IMR-90 (cell line): Measurements from ENCODE around the gene NAPG. TPM values are rescaled to one million over a fixed set of nuclear protein-coding genes. Genes with fewer than 3 reads are reported as not detected.

Experiments used
- ATAC-seq: fragments of 200-7000 bp; cut with Tn5 transposase; 2 replicates; pipeline ENCODE4 v1.9.1; 2020; ENCODE audit warnings: low read depth, mild to moderate bottlenecking, moderate library complexity
- BruUV-seq: library from RNA; stranded (reverse); fragments of 400-500 nt; replicated peaks from 2 replicates; lab custom pipeline; 2021; lab: Mats Ljungman, UMichigan
- CTCF ChIA-PET: fragments of 300-600 bp; formaldehyde crosslinking; extraction: SDS; loops from one replicate; lab custom pipeline; 2021; ENCODE audit warnings: antibody characterized with exemption; lab: Yijun Ruan, JAX
- POLR2A ChIA-PET: fragments of 300-600 bp; sonication (Branson Sonifier 250); formaldehyde crosslinking; loops from one replicate; lab custom pipeline; 2022; ENCODE audit warnings: antibody characterized with exemption; ENCODE audit not compliant: unreplicated experiment; lab: Charles Lee
- DNase-seq: peaks from one replicate; pipeline ENCODE4 v3.0.0; 2013
- H2AFZ ChIP-seq: replicated peaks from 2 replicates; pipeline ENCODE3; 2013; ENCODE audit warnings: low read length, mild to moderate bottlenecking; ENCODE audit not compliant: poor library complexity
- H2AK5ac ChIP-seq: 2 replicates; pipeline ENCODE4 v1.6.1; 2013; ENCODE audit warnings: low read depth, low read length, inconsistent platforms
- H2AK9ac ChIP-seq: replicated peaks from 2 replicates; pipeline ENCODE3; 2013; ENCODE audit warnings: mild to moderate bottlenecking, low read depth, low read length, moderate library complexity; ENCODE audit not compliant: poor library complexity
- H2BK120ac ChIP-seq: 2 replicates; pipeline ENCODE4 v1.6.1; 2013; ENCODE audit warnings: low read depth, low read length, inconsistent platforms
- H2BK15ac ChIP-seq: 3 replicates; pipeline ENCODE4 v1.6.1; 2013; ENCODE audit warnings: low read depth, low read length, inconsistent platforms
- H2BK20ac ChIP-seq: 2 replicates; pipeline ENCODE4 v1.6.1; 2013; ENCODE audit warnings: low read depth, mild to moderate bottlenecking, inconsistent platforms, low read length, moderate library complexity
- H2BK5ac ChIP-seq: 2 replicates; pipeline ENCODE4 v1.6.1; 2013; ENCODE audit warnings: mild to moderate bottlenecking, low read depth, low read length, inconsistent platforms; ENCODE audit not compliant: poor library complexity, severe bottlenecking
- H3K14ac ChIP-seq: replicated peaks from 2 replicates; pipeline ENCODE4 v1.6.1; 2013; ENCODE audit warnings: low read depth, low read length, inconsistent platforms
- H3K18ac ChIP-seq: 2 replicates; pipeline ENCODE4 v1.6.1; 2013; ENCODE audit warnings: low read depth, low read length, control low read depth
- H3K23ac ChIP-seq: 2 replicates; pipeline ENCODE4 v1.6.1; 2013; ENCODE audit warnings: low read depth, low read length, inconsistent platforms
- H3K27ac ChIP-seq: 2 replicates; pipeline ENCODE4 v1.5.1; 2013; ENCODE audit warnings: mild to moderate bottlenecking, control low read depth, low read length; ENCODE audit not compliant: insufficient read depth
- H3K27me3 ChIP-seq: 2 replicates; pipeline ENCODE4 v1.6.1; 2013; ENCODE audit warnings: low read length; ENCODE audit not compliant: control insufficient read depth, insufficient read depth
- H3K36me3 ChIP-seq: 2 replicates; pipeline ENCODE4 v1.6.1; 2013; ENCODE audit warnings: low read length, mixed read lengths; ENCODE audit not compliant: control insufficient read depth, insufficient read depth
- H3K4ac ChIP-seq: 2 replicates; pipeline ENCODE4 v1.6.1; 2013; ENCODE audit warnings: low read depth, low read length, inconsistent platforms
- H3K4me1 ChIP-seq: 2 replicates; pipeline ENCODE4 v1.6.1; 2013; ENCODE audit warnings: low read length, mixed read lengths; ENCODE audit not compliant: control insufficient read depth, insufficient read depth
- H3K4me2 ChIP-seq: 2 replicates; pipeline ENCODE4 v1.6.1; 2013; ENCODE audit warnings: low read depth, mild to moderate bottlenecking, control low read depth, low read length, moderate library complexity
- H3K4me3 ChIP-seq: 2 replicates; pipeline ENCODE4 v1.5.1; 2013; ENCODE audit warnings: low read depth, mild to moderate bottlenecking, control low read depth, low read length, moderate library complexity; ENCODE audit not compliant: insufficient read depth
- H3K56ac ChIP-seq: 2 replicates; pipeline ENCODE4 v1.6.1; 2013; ENCODE audit warnings: low read length, inconsistent platforms; ENCODE audit not compliant: insufficient read depth; ENCODE audit errors: extremely low read depth
- H3K79me1 ChIP-seq, 2 experiments: 2 replicates each; pipeline ENCODE4 v1.6.1; 2013; ENCODE audit warnings: low read length in 2 of 2, inconsistent platforms in 1 of 2, low read depth in 1 of 2
- H3K9ac ChIP-seq: 2 replicates; pipeline ENCODE4 v1.6.1; 2013; ENCODE audit warnings: low read depth, low read length, control low read depth
- H3K9me1 ChIP-seq: 2 replicates; pipeline ENCODE4 v1.6.1; 2013; ENCODE audit warnings: low read length, inconsistent platforms; ENCODE audit not compliant: insufficient read depth
- H3K9me3 ChIP-seq: 2 replicates; pipeline ENCODE4 v1.6.1; 2013; ENCODE audit warnings: low read length; ENCODE audit not compliant: control insufficient read depth, insufficient read depth
- H4K20me1 ChIP-seq: 2 replicates; pipeline ENCODE4 v1.6.1; 2013; ENCODE audit warnings: low read length, inconsistent platforms; ENCODE audit not compliant: insufficient read depth
- H4K5ac ChIP-seq: 2 replicates; pipeline ENCODE4 v1.6.1; 2013; ENCODE audit warnings: mild to moderate bottlenecking, low read depth, low read length, control low read depth
- H4K8ac ChIP-seq, 2 experiments: 2 replicates each; pipeline ENCODE4 v1.6.1; 2013; ENCODE audit warnings: low read depth in 2 of 2, low read length in 2 of 2, control low read depth in 1 of 2, inconsistent platforms in 1 of 2
- H4K91ac ChIP-seq: 2 replicates; pipeline ENCODE4 v1.6.1; 2013; ENCODE audit warnings: low read depth, low read length, inconsistent platforms; ENCODE audit not compliant: insufficient read depth
- CEBPB ChIP-seq: IDR thresholded peaks from 2 replicates; pipeline ENCODE4 v1.6.1; 2012; ENCODE audit warnings: low read depth, low read length, improper control_type of control experiment
- CHD1 ChIP-seq: IDR thresholded peaks from 2 replicates; pipeline ENCODE4 v1.6.1; 2012; ENCODE audit warnings: low read depth, low read length, improper control_type of control experiment
- ELK1 ChIP-seq: fragments of 150-350 bp; IDR thresholded peaks from 2 replicates; pipeline ENCODE4 v1.6.1; 2016; ENCODE audit warnings: low read depth, mild to moderate bottlenecking, low read length, moderate library complexity, borderline replicate concordance
- FOS ChIP-seq: fragments of 150-350 bp; IDR thresholded peaks from 2 replicates; pipeline ENCODE4 v1.6.1; 2016; ENCODE audit warnings: low read depth, low read length
- MAZ ChIP-seq: IDR thresholded peaks from 2 replicates; pipeline ENCODE4 v1.6.1; 2012; ENCODE audit warnings: low read depth, mild to moderate bottlenecking, low read length, improper control_type of control experiment, moderate library complexity, borderline replicate concordance
- MXI1 ChIP-seq: IDR thresholded peaks from 2 replicates; pipeline ENCODE4 v1.6.1; 2012; ENCODE audit warnings: low read depth, mild to moderate bottlenecking, low read length, moderate library complexity, borderline replicate concordance
- POLR2A ChIP-seq: IDR thresholded peaks from 2 replicates; pipeline ENCODE4 v1.6.1; 2012; ENCODE audit warnings: mild to moderate bottlenecking, low read depth, low read length
- RAD21 ChIP-seq: IDR thresholded peaks from 2 replicates; pipeline ENCODE4 v1.6.1; 2012; ENCODE audit warnings: low read length, improper control_type of control experiment
- RCOR1 ChIP-seq: IDR thresholded peaks from 2 replicates; pipeline ENCODE4 v1.6.1; 2012; ENCODE audit warnings: mild to moderate bottlenecking, low read length, improper control_type of control experiment; ENCODE audit not compliant: insufficient replicate concordance
- RFX5 ChIP-seq: IDR thresholded peaks from 2 replicates; pipeline ENCODE4 v1.8.0; 2012; ENCODE audit warnings: low read depth, mild to moderate bottlenecking, low read length, moderate library complexity
- SMC3 ChIP-seq: fragments of 150-350 bp; IDR thresholded peaks from 2 replicates; pipeline ENCODE4 v1.6.1; 2016; ENCODE audit warnings: low read depth, mild to moderate bottlenecking, antibody characterized with exemption, low read length, moderate library complexity
- USF2 ChIP-seq: fragments of 150-350 bp; IDR thresholded peaks from 2 replicates; pipeline ENCODE4 v1.6.1; 2017; ENCODE audit warnings: mild to moderate bottlenecking, antibody characterized with exemption, low read length, low read depth
- WGBS, 2 experiments: methylation state at CpG; one replicate each; pipeline versions ENCODE4 v1.1.5 to v1.1.7; 2013; ENCODE audit warnings: missing lambda C conversion rate in 2 of 2; ENCODE audit not compliant: insufficient read length in 1 of 2; ENCODE audit errors: extremely low coverage in 2 of 2; 5-methylcytosine and 5-hydroxymethylcytosine counted together
- dilution Hi-C: fragments of 300-500 bp; cut with HindIII; formaldehyde crosslinking; loops from one replicate; pipeline ENCODE4 v1.14.3; 2018; ENCODE audit warnings: low sequenced_read_pairs; ENCODE audit not compliant: unreplicated experiment
- in situ Hi-C: fragments of 300-500 bp; cut with MboI; formaldehyde crosslinking; loops from 3 replicates; pipeline ENCODE4 v1.14.3; 2019; ENCODE audit warnings: low sequenced_read_pairs, inconsistent platforms, mixed read lengths
- intact Hi-C: fragments of 100-400 bp; cut with micrococcal nuclease; formaldehyde crosslinking; loops from 2 replicates; pipeline ENCODE4 v1.10.0; 2022
- polyA plus RNA-seq, 3 experiments: library from polyadenylated mRNA; depleted of rRNA; stranded (reverse); fragments of >200 nt; gene quantifications; 2 replicates each; pipeline ENCODE4 v1.2.3, GENCODE V29; 2012; ENCODE audit warnings: low replicate concordance in 1 of 3
- total RNA-seq: library from RNA; depleted of rRNA; stranded (reverse); fragments of >200 nt; gene quantifications from 2 replicates; pipeline ENCODE4 v1.2.3, GENCODE V29; 2012

NAPG gene
- total and polyA plus RNA-seq, 2 of the 4 experiments (the other 2 are of a cell fraction), result 13.0 to 32.8 TPM

GRCh38 chr18:10525697-10526560 lies at the start of gene NAPG (continued):
- TF ChIP-seq ELK1 (no peak), CHD1 (peak; percentile 85; the same call in 1 of the 2 replicates), RCOR1 (peak; percentile 85)

- Histone ChIP-seq H3K4me2 (no peak overlapping the region; the same call in 1 of the 2 replicates), H3K14ac (no peak overlapping the region), H2BK15ac (no peak overlapping the region), H3K36me3 (no peaks in the 10 kb centered on the region), H3K4ac (no peak overlapping the region), H3K4me3 (no peak overlapping the region), H2BK20ac (no peak overlapping the region), H3K9ac (no peak overlapping the region), H3K9me1 (no peaks in the 10 kb centered on the region), H2AK9ac (no peak overlapping the region), H2BK5ac (no peak overlapping the region), H2AFZ (no peak overlapping the region), H3K27ac (no peak overlapping the region), H2AK5ac (no peak overlapping the region), H3K79me1 (no peaks in the 10 kb centered on the region), H3K18ac (no peak overlapping the region), H4K5ac (no peak overlapping the region), H3K56ac (no peak overlapping the region), H3K9me3 (no peaks in the 10 kb centered on the region), H2BK120ac (no peak overlapping the region), H4K8ac (no peak overlapping the region), H4K20me1 (no peaks in the 10 kb centered on the region), H3K23ac (0 out of 2 replicates have a peak overlapping the region, but pooled peaks have one; percentile 5), H3K4me1 (peaks cover 4% of the 10 kb centered on the region; the same call in 1 of the 2 replicates), H4K91ac (no peak overlapping the region), H3K27me3 (peaks cover 29% of the 10 kb centered on the region)
- in situ Hi-C loops, result no loop called here
- ChIA-PET POLR2A (no interaction called here), CTCF (no interaction called here)
- dilution Hi-C loops, result no loop called here
- WGBS, 2 experiments, result 36% methylated on average over 4 of the region's 9 CpGs; no CpG with 5 or more reads in 1 of the 2 experiments
- DNase-seq (peak; percentile 37), ATAC-seq (no peak; the same call in 1 of the 2 replicates)
- no TSS peak for BruUV-seq
- intact Hi-C loops, result no loop called here
- TF ChIP-seq ELK1 (no peak), RAD21 (no peak), MAZ (no peak), FOS (no peak), POLR2A (no peak), SMC3 (no peak), RCOR1 (no peak), CEBPB (no peak), MXI1 (no peak), RFX5 (no peak), CHD1 (no peak), USF2 (no peak)
These were observed 49.5 kb upstream of the NAPG start for GRCh38 chr18:10476338-10476791.
